NT2/D1 (cell line): Measurements from ENCODE around the gene CXCR4.

ENCODE experiments used
- SUZ12 ChIP-seq: IDR thresholded peaks from 2 replicates; pipeline ENCODE4 v1.6.1; 2011; ENCODE audit not compliant: insufficient read length, insufficient read depth; ENCODE audit errors: extremely low read depth
- YY1 ChIP-seq: IDR thresholded peaks from 2 replicates; pipeline ENCODE4 v1.6.1; 2011; ENCODE audit not compliant: insufficient read length, insufficient read depth
- ZNF274 ChIP-seq: IDR thresholded peaks from 2 replicates; pipeline ENCODE4 v1.6.1; 2011; ENCODE audit warnings: mild to moderate bottlenecking, low read depth, low read length

DNA sequence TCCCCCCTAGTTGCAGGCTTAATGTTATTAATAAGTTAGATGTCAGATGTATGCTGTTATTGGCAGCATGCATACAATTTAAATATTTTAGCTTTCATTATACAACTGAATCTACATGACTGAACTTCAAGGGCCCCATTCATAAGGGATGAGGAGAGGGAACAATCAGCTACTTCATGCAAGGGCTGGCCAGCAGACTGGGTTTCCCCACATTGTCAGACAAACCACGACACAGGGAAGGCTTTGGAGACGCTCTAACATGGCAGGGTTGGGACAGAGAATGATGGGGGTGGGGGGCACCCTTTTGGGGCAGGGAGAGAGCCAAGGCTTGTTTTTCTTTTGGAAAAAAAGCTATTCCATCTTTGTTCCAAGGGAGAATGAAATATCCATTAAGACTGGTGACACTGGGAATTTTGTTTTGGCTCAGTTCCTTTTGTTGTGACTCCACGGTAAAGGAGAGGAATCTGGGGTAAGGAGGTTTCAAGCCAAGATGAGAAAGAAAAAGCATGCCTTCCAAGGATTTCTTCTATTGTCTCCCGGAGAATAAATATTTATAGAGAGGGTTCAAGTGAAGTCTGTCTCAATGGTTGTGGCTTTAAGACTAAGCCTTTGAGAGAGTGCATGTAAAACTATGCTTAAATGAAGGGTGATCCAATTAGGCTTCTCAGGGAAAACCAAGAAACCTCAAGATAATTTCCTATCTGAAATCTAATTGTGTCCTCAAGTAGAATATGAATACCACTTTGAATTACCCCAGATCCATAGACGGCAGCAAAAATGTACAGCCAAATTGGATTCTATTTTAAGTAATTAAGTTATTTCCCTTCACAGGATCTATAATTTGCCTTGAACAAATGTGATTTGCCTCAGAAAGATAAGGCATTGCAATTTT, 5.4 kb downstream of the CXCR4 start:
- TF ChIP-seq ZNF274 (no peak), YY1 (no peak), SUZ12 (no peak)
